SIG-M5 (cell line): ENCODE data around the gene SRXN1.
"Not testable (repeated sequence)": the region's sequence is repeated elsewhere in the genome, so short reads cannot be mapped to it uniquely, and the experiment has no call there.

Experiments used
- DNase-seq: peaks from one replicate; lab custom pipeline; 2025; lab: John Stamatoyannopoulos, UW

Gene SRXN1

DNA sequence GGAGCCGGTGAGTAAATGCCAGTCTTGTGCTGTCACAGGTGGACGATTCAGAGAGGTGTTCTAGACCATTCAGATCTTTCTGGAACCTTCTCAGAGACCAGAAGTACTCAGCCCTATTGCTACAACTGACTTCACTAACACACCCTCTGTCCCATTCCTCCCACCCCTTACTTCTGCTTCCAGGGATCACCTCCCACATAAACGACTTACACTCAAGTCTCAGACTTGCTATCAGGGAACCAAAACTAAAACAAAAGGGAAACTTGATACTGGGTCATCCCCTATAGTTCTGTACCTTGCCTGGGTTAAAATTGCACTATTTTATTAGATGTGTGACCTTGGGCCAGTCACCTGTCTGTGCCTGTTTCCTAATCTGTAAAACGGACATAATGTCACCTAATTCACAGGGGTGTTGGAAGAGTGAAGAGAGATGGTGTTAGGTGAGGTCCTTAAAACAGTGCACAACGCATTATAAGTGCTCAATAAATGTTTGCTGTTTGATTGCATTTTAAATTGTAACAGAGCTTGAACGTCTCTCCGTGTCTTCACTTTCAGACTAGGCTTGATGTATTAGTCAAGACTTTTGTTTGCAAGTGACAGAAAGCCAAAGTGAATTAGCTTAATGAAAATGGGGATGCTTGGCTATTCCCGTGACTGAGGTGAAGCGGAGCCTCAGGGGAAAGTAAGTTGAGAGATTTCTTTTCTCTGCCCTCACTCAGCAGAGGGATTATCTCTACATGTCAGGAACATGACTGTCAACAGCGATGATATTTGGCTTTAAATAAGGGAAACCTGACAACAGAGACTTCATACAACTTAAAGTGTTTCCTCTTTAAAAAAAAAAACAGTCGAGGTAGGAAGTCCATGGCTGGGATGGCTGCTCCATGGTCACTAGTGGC is 3.0 kb upstream of the SRXN1 start:
- no peak for DNase-seq

GRCh38 chr20:654417-654750 is 1.4 kb upstream of the SRXN1 start:
- no peak for DNase-seq

DNA sequence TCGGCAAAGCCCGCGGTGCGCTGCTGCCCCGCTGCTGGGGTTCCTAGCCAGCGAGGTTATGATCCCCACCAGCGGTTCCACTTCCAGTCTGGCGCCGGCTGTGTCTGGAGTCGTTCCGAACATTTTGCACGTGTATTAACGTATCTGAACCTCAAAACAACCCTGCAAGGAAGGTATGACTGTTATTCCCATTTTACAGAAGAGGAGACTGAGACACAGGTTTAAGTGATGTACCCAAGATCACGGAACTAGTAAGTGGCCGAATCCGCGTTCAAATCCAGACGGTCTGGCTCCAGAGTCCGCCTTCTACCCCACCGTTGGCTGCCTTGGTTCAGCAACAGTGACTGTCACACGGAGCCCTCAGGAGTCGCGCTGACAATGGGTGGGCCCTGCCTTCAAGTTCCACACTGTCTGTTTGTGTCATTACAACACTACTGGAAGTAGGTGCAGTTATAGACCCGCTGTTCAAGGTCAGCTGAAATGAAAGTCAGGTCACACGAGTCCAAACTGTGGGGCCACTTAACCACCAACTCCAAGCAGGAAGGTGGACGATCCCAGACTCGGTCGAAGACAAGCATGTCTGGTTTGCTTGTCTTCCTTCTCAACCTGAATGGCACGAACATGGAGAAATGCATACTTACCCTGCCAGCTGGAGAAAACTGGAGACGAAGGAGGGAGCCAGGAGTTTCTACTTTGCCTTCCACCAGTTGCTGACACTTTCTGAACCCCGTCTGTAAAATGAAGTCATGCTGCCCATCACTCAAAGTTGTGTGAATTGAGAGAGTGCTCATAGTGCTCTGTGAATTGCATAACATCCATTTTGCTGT is 803 bp upstream of the SRXN1 start:
- DNase-seq: no peak

DNA sequence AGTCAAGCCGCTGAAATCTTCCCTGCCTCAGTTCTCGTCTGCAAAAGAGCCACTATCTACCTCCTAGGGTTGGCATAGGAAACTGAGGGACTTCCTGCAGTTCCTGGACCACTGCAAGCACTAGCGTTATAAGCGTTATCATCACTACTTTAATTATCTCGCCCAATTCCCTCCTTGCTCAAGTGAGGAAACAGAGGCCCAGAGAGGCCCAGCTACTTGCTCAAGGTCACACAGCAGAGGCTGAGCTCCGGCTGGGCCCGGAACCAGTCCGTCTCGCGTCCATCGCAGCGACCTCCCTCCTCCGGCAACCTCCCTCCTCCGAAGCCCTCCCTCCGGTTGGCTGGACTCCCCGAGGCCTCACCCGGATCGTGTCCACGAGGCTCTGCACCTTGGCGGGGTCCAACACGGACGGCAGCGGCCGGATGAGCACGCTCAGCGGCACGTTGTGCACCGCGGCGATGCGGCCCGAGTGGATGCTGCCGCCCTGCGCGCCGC is 338 bp downstream of the SRXN1 start:
- no peak for DNase-seq

- no peak for DNase-seq
These were observed 1.0 kb downstream of the SRXN1 start for GRCh38 chr20:651713-652614.

- DNase-seq: no peak
These were observed 2.0 kb downstream of the SRXN1 start for GRCh38 chr20:650954-651353.

DNA sequence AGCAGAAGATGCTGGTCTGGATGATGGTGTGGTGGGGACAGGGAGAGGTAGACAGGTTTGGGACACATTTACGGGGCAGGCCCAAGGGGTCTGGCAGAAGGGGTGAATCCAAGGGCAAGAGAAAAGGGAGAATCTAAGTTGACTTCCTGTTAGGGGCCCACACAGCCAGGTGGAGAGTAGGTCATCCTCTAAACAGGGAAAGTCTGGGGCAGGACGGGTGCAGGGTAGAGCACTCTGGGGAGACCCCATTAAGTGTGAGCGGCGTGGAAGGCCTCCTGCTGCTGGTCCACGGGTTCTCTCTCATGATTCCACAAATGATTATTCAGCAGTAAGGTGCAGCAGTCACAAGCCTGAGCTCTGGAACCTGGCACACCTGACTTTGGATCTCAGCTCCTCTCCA is 2.7 kb downstream of the SRXN1 start:
- DNase-seq: no peak

- DNase-seq: no peak
These were observed 5.5 kb downstream of the SRXN1 start for GRCh38 chr20:647479-648019.

GRCh38 chr20:646868-647233 is 6.1 kb downstream of the SRXN1 start:
- DNase-seq: no peak

GRCh38 chr20:646107-646867 is 6.7 kb downstream of the SRXN1 start:
- no peak for DNase-seq

DNA sequence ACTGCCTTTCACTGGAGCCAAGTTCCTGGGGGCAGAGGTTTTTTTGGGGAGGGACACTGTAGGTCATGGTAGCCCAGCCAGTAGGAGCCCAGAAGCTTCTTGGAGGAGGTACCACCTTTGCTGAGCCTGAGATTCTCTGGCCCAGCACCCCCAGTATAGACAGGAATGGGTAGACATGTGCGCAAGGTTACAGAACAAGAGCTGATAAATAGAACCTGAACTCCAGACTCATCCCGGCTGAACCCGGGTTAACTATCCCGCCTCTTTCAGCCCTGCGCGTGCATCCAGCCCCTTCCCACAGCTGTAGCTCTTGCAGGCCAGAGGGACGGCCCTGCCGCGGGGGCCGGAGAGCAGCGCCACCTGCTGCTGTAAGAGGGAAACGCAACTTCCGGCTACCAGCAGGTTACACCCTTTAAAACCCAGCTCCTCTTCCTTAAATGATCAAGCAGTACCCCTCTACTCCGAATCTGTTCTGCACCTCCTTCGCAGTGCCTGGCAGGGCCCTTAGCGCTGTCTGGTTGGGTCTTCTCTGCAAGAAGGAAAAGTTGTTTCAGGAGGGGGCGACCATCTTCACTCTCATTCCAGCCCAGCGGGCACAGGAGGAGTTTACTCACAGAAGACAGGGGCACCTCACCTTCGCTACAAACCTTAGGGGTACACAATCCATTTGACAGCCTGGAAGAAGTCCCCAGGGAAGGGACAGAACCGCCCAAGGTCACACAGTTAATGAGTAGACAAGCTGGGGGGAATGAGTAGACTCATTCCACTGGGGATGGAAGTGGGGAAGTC is 7.5 kb downstream of the SRXN1 start:
- DNase-seq: no peak

- DNase-seq: no peak
These were observed 8.2 kb downstream of the SRXN1 start for GRCh38 chr20:644692-645317.

DNA sequence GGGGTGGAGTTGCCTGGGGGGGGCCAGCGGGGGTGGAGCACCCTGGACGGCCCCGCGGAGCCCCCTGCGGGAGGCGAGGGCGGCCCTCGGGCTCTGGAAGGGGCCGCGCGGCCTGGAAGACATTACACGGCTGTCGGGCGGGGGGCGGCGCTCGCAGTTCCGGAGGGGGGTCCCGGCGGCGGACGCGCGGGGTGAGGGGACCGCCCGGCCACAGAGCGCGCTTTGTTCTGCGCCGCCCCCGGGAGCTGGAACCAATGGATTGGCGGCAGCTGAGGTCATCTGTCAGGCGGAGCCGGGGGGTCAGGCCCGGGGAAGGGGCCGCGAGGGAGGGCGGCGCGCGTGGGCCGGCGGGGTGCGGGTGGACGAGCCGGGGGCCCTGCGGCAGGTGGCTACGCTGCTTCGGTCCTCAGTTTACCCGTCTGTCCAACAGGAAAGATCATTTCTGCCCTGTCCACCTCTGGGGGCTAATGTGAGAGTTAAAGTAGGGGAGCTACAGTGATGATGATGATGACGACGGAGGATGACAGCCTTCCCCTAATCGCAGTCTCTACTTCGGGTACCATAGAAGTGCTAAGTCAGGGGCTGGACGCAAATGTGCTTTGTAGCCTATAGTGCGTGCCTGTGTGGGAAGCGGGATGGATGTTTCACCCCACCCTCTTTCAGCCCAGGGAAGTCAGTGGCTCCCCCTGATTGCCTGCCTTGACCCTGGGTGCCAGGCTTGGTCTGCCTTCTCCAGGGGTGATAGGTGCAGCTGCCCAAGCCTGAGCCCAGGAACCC is 10.4 kb downstream of the SRXN1 start:
- DNase-seq: no peak

DNA sequence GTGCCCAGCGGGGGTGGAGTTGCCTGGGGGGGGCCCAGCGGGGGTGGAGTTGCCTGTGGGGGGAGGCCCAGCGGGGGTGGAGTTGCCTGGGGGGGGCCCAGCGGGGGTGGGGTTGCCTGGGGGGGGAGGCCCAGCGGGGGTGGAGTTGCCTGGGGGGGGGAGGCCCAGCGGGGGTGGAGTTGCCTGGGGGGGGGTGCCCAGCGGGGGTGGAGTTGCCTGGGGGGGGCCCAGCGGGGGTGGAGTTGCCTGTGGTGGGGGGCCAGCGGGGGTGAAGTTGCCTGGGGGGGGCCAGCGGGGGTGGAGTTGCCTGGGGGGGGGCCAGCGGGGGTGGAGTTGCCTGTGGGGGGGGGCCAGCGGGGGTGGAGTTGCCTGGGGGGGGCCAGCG is 11.0 kb downstream of the SRXN1 start:
- DNase-seq: not testable (repeated sequence)

DNA sequence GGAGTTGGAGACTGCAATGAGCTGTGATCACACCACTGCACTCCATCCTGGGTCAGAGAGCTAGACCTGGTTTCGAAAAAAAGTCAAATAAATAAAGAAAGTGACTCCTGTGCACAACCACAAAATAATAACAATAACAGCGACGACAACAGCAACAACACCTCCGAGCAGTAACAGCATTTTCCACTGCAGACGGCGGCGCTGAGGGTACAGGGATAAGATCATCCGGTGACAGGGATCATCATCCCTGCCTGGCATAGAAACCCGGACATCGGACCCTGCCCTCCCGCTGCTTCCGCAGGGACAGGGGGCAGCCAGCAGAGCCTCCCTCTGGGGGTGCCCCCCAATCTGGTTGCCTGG is 11.5 kb downstream of the SRXN1 start:
- no peak for DNase-seq

GRCh38 chr20:640674-641515 is 12.1 kb downstream of the SRXN1 start:
- DNase-seq: no peak

DNA sequence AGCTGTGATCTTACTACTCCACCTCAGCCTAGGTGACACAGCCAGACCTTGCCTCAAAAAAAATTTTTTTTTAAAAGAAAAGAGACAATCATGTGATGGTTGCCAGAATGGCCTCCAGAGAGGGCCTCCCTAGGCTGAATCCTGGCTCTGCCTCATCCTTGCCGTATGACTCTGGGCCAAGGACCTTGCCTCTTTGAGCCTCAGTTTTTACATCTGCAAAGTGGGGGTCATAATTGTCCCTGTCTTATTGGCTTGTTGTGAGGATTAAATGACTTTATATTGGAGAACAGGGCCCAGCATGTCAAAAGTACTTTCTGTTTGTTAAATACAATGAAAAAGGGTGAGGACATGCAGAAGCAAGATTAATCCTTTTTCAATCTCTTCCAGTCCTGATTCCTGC is 14.4 kb downstream of the SRXN1 start:
- no peak for DNase-seq

DNA sequence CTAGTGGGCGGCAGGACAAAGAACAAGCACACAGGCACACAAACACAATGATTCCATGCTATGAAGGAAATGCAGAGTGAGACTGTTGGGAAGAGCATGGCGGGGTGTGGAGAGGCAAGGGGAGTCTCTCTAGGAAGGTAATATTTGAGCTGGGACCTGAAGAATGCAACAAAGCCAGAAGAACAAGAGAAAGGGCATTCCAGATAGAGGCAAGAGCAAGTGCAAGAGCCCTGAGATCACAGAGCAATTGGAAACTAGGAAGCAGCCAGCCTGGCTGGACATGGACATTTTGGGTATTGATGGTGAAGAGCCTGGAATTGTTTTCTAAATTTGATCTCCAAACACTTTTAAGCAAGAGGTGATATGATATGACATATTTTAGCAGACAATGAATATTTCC is 15.4 kb downstream of the SRXN1 start:
- no peak for DNase-seq
